SU-DHL-6 (cell line): ENCODE results near the gene FABP3.

Source experiments
- CTCF ChIP-seq: fragments of 200-600 bp; sonication (generic); IDR thresholded peaks from one replicate; pipeline ENCODE4 v1.5.1; 2017; ENCODE audit warnings: antibody characterized with exemption, mild to moderate bottlenecking, low read length, moderate library complexity; ENCODE audit not compliant: insufficient read depth, poor library complexity, severe bottlenecking
- EZH2phosphoT487 ChIP-seq: fragments of 200-600 bp; sonication (generic), shearing (Covaris generic); conservative IDR thresholded peaks from 2 replicates; pipeline ENCODE4 v1.6.1; 2018; ENCODE audit warnings: mild to moderate bottlenecking, antibody characterized with exemption, low read length, moderate library complexity, mixed read lengths

GRCh38 chr1:31412205-31412604 lies 39.3 kb upstream of the FABP3 start:
- TF ChIP-seq CTCF (no peak), EZH2phosphoT487 (no peak)
